ENCODE measurements around the gene MAP3K12. TPM values are rescaled to one million over a fixed set of nuclear protein-coding genes. Genes with fewer than 3 reads are reported as not detected.

The MAP3K12 gene
- total RNA-seq, 1 donor from 2014 or later: 6.0 TPM

GRCh38 chr12:53468282-53468681 is 31.0 kb downstream of the MAP3K12 start:
- DNase-seq (no peak), ATAC-seq (ENCODE audit: low read depth) (no peak)
- peaks cover 89% of the 10 kb centered on the region for H3K36me3 Mint-ChIP-seq (ENCODE audit: low read depth)
- ChIA-PET POLR2A (interaction anchor here (0.6 to 1.2 kb wide), 4 partner anchors 10 to 1030 kb away, joined by 3 to 15 read pairs (median 4); no protein-coding TSS in a partner anchor), CTCF (no interaction called here)
- H3K4me3 Mint-ChIP-seq: no peak overlapping the region
- no peak for TF ChIP-seq CTCF (IDR thresholded peaks at IDR 0.05)
- H3K9me3 Mint-ChIP-seq: no peaks in the 10 kb centered on the region
- no peaks in the 10 kb centered on the region for H3K27me3 Mint-ChIP-seq
- peaks cover 9% of the 10 kb centered on the region for H3K4me1 Mint-ChIP-seq
- intact Hi-C loops (cut with micrococcal nuclease): no loop called here
- H3K27ac Mint-ChIP-seq: no peak overlapping the region

- TF ChIP-seq CTCF (IDR thresholded peaks at IDR 0.05): no peak
- H3K4me1 Mint-ChIP-seq: peaks cover 9% of the 10 kb centered on the region
- intact Hi-C loops (cut with micrococcal nuclease): no loop called here
- H3K27me3 Mint-ChIP-seq: no peaks in the 10 kb centered on the region
- ATAC-seq (ENCODE audit: low read depth) (no peak), DNase-seq (no peak)
- H3K36me3 Mint-ChIP-seq (ENCODE audit: low read depth): peaks cover 92% of the 10 kb centered on the region
- no peak overlapping the region for H3K4me3 Mint-ChIP-seq
- H3K27ac Mint-ChIP-seq: no peak overlapping the region
- H3K9me3 Mint-ChIP-seq: no peaks in the 10 kb centered on the region
- CTCF ChIA-PET: no interaction called here
- POLR2A ChIA-PET: interaction anchor here (0.6 to 1.2 kb wide), 4 partner anchors 9 to 1031 kb away, joined by 3 to 4 read pairs (median 3); no protein-coding TSS in a partner anchor
Measured at GRCh38 chr12:53467880-53468279, 31.4 kb downstream of the MAP3K12 start.

GRCh38 chr12:53467082-53467481 is 32.2 kb downstream of the MAP3K12 start:
- Mint-ChIP-seq H3K4me1 (peaks cover 8% of the 10 kb centered on the region), H3K36me3 (ENCODE audit: low read depth) (peaks cover 92% of the 10 kb centered on the region), H3K4me3 (no peak overlapping the region), H3K9me3 (no peaks in the 10 kb centered on the region), H3K27me3 (no peaks in the 10 kb centered on the region), H3K27ac (no peak overlapping the region)
- DNase-seq: no peak
- POLR2A ChIA-PET: interaction anchor here (0.7 kb wide), 1 partner anchor 8 kb away, joined by 3 read pairs; no protein-coding TSS in a partner anchor
- no peak for TF ChIP-seq CTCF (IDR thresholded peaks at IDR 0.05)
- CTCF ChIA-PET: no interaction called here
- no peak for ATAC-seq (ENCODE audit: low read depth)
- intact Hi-C loops (cut with micrococcal nuclease): no loop called here

- H3K4me3 Mint-ChIP-seq: no peak overlapping the region
- H3K27me3 Mint-ChIP-seq: no peaks in the 10 kb centered on the region
- peaks cover 8% of the 10 kb centered on the region for H3K4me1 Mint-ChIP-seq
- CTCF ChIA-PET: no interaction called here
- no peak for DNase-seq
- H3K9me3 Mint-ChIP-seq: no peaks in the 10 kb centered on the region
- intact Hi-C loops (cut with micrococcal nuclease): no loop called here
- POLR2A ChIA-PET: no interaction called here
- no peak for ATAC-seq (ENCODE audit: low read depth)
- no peak for TF ChIP-seq CTCF (IDR thresholded peaks at IDR 0.05)
- H3K27ac Mint-ChIP-seq: no peak overlapping the region
- peaks cover 92% of the 10 kb centered on the region for H3K36me3 Mint-ChIP-seq (ENCODE audit: low read depth)
Measured at GRCh38 chr12:53466640-53467039, 32.6 kb downstream of the MAP3K12 start.

DNA sequence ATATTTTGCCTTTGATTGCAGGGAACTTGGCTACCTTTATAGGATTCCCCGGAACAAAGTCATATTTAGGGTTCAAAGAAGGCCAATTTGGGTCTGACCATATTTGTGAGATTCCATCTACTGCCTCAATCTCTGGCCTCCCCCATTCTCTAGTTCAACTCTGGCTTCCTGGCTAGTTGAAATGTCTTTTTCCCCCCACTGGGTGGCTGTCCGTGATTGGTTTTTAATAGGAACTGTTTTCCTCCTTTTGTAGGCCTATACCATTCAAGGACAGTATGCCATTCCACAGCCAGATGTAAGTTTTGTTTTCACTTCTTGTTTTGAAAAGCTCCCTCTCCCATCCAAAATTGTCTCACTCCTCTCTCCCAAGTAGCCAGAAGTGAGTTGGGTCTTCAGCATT is 33.6 kb downstream of the MAP3K12 start:
- CTCF ChIA-PET: interaction anchor here (1.2 kb wide), 1 partner anchor 113 kb away, joined by 3 read pairs; no protein-coding TSS in a partner anchor
- no peak for TF ChIP-seq CTCF (IDR thresholded peaks at IDR 0.05)
- DNase-seq (no peak), ATAC-seq (ENCODE audit: low read depth) (no peak)
- Mint-ChIP-seq H3K4me3 (no peak overlapping the region), H3K9me3 (no peaks in the 10 kb centered on the region), H3K36me3 (ENCODE audit: low read depth) (peaks cover 94% of the 10 kb centered on the region), H3K27ac (no peak overlapping the region), H3K4me1 (peaks cover 12% of the 10 kb centered on the region), H3K27me3 (no peaks in the 10 kb centered on the region)
- POLR2A ChIA-PET: no interaction called here
- intact Hi-C loops (cut with micrococcal nuclease): no loop called here
